HCT116 (cell line): ENCODE data around the gene TPP1. TPM values are rescaled to one million over a fixed set of nuclear protein-coding genes. Genes with fewer than 3 reads are reported as not detected.

Source experiments
- ATAC-seq: fragments of 200-7000 bp; cut with Tn5 transposase; 2 replicates; pipeline ENCODE4 v1.9.1; 2020; ENCODE audit warnings: mild to moderate bottlenecking, moderate library complexity
- BruUV-seq: library from RNA; stranded (reverse); fragments of 400-500 nt; replicated peaks from 2 replicates; lab custom pipeline; 2021; lab: Mats Ljungman, UMichigan
- CTCF ChIA-PET: fragments of 300-600 bp; sonication (Branson Sonifier 250); formaldehyde crosslinking; loops from one replicate; lab custom pipeline; 2021; ENCODE audit warnings: antibody characterized with exemption; lab: Charles Lee
- POLR2A ChIA-PET: fragments of 300-600, 350-600 bp; sonication (Branson Sonifier 250); formaldehyde crosslinking; loops from one replicate; lab custom pipeline; 2021; ENCODE audit warnings: antibody characterized with exemption; lab: Charles Lee
- RAD21 ChIA-PET, 2 experiments: fragments of 300-600 bp; sonication (Branson Sonifier 250); formaldehyde crosslinking; loops; one replicate each; lab custom pipeline; 2023; ENCODE audit warnings: low total read pairs in 2 of 2; ENCODE audit not compliant: uncharacterized antibody in 2 of 2, unreplicated experiment in 2 of 2, low non-redundant PET in 1 of 2; lab: Charles Lee
- DNase-seq: peaks from one replicate; pipeline ENCODE4 v3.0.0-alpha.2; 2010; ENCODE audit warnings: low read depth, low spot score
- H2AFZ ChIP-seq: fragments of 200-600 bp; shearing (Covaris generic), sonication (generic); 2 replicates; pipeline ENCODE4 v1.6.1; 2017; ENCODE audit warnings: low read depth, mixed run types, mixed read lengths, antibody characterized with exemption, low read length; ENCODE audit not compliant: poor library complexity, severe bottlenecking
- H3K27ac ChIP-seq: 2 replicates; pipeline ENCODE4 v1.5.1; 2012; ENCODE audit warnings: low read depth, low read length
- H3K27me3 ChIP-seq: fragments of 200-600 bp; sonication (generic); 2 replicates; pipeline ENCODE4 v1.6.1; 2016; ENCODE audit warnings: mixed run types, low read length, mixed read lengths; ENCODE audit not compliant: insufficient read depth
- H3K36me3 ChIP-seq, 2 experiments: fragments of 200-500 bp in 1 of 2; fragments of 200-600 bp in 1 of 2; sonication (Bioruptor generic) in 1 of 2; sonication (generic) in 1 of 2; 2 replicates each; pipeline versions ENCODE4 v1.5.1 to v1.6.1; 2014 to 2016; ENCODE audit warnings: low read length in 2 of 2, inconsistent platforms in 1 of 2, mixed read lengths in 1 of 2, mixed run types in 1 of 2; ENCODE audit not compliant: insufficient read depth in 2 of 2, control insufficient read depth in 1 of 2
- H3K4me1 ChIP-seq, 2 experiments: fragments of 200-600 bp in 1 of 2; sonication (generic) in 1 of 2; 2 replicates each; pipeline versions ENCODE4 v1.5.1 to v1.6.1; 2012 to 2017; ENCODE audit warnings: low read length in 2 of 2, inconsistent platforms in 1 of 2, mild to moderate bottlenecking in 1 of 2, mixed read lengths in 1 of 2, mixed run types in 1 of 2, moderate library complexity in 1 of 2; ENCODE audit not compliant: insufficient read depth in 2 of 2, control insufficient read depth in 1 of 2
- H3K4me2 ChIP-seq: fragments of 200-600 bp; sonication (generic); 2 replicates; pipeline ENCODE4 v1.6.1; 2017; ENCODE audit warnings: mixed run types, low read length, mixed read lengths
- H3K4me3 ChIP-seq, 2 experiments: fragments of 200-600 bp in 1 of 2; sonication (generic) in 1 of 2; replicated peaks in 1 of 2; 2 replicates each; pipeline ENCODE4 v1.5.1; 2011 to 2016; ENCODE audit warnings: low read length in 2 of 2, control low read depth in 1 of 2, low read depth in 1 of 2, mild to moderate bottlenecking in 1 of 2, mixed read lengths in 1 of 2, mixed run types in 1 of 2
- H3K79me2 ChIP-seq: fragments of 200-600 bp; sonication (generic); 2 replicates; pipeline ENCODE4 v1.6.1; 2017; ENCODE audit warnings: mild to moderate bottlenecking, mixed run types, low read length, moderate library complexity, mixed read lengths; ENCODE audit not compliant: insufficient read depth
- H3K9ac ChIP-seq: fragments of 200-600 bp; sonication (generic); 2 replicates; pipeline ENCODE4 v1.6.1; 2016; ENCODE audit warnings: low read length, mixed read lengths
- H3K9me2 ChIP-seq: fragments of 200-600 bp; sonication (generic), shearing (Covaris generic); 2 replicates; pipeline ENCODE4 v1.6.1; 2017; ENCODE audit warnings: mixed run types, mild to moderate bottlenecking, moderate library complexity; ENCODE audit not compliant: insufficient read depth
- H3K9me3 ChIP-seq, 2 experiments: fragments of 200-500 bp in 1 of 2; fragments of 200-600 bp in 1 of 2; sonication (Bioruptor generic) in 1 of 2; sonication (generic) in 1 of 2; 2 replicates each; pipeline ENCODE4 v1.6.1; 2014 to 2017; ENCODE audit warnings: low read length in 2 of 2, mixed read lengths in 2 of 2, inconsistent platforms in 1 of 2, low read depth in 1 of 2, mild to moderate bottlenecking in 1 of 2, mixed run types in 1 of 2, moderate library complexity in 1 of 2; ENCODE audit not compliant: control insufficient read depth in 1 of 2, insufficient read depth in 1 of 2
- H4K20me1 ChIP-seq: fragments of 200-600 bp; sonication (generic), shearing (Covaris generic); 2 replicates; pipeline ENCODE4 v1.6.1; 2017; ENCODE audit warnings: mixed run types, mild to moderate bottlenecking, moderate library complexity; ENCODE audit not compliant: insufficient read depth
- CEBPB ChIP-seq: IDR thresholded peaks from 2 replicates; pipeline ENCODE4 v1.6.1; 2012; ENCODE audit warnings: low read depth
- EGR1 ChIP-seq: IDR thresholded peaks from 2 replicates; pipeline ENCODE4 v1.6.1; 2012; ENCODE audit warnings: low read depth
- ELF1 ChIP-seq: IDR thresholded peaks from 2 replicates; pipeline ENCODE4 v1.6.1; 2012; ENCODE audit warnings: low read depth, borderline replicate concordance
- EZH2 ChIP-seq: fragments of 200-600 bp; sonication (generic); IDR thresholded peaks from 2 replicates; pipeline ENCODE4 v1.6.1; 2017; ENCODE audit warnings: antibody characterized with exemption, mixed run types
- EZH2phosphoT487 ChIP-seq: fragments of 200-600 bp; IDR thresholded peaks from 2 replicates; pipeline ENCODE4 v1.6.1; 2018; ENCODE audit warnings: antibody characterized with exemption, borderline replicate concordance
- POLR2A ChIP-seq: IDR thresholded peaks from 2 replicates; pipeline ENCODE4 v1.7.0; 2011; ENCODE audit warnings: borderline replicate concordance; ENCODE audit not compliant: insufficient read depth, insufficient read length; ENCODE audit errors: extremely low read depth
- POLR2AphosphoS5 ChIP-seq: IDR thresholded peaks from 2 replicates; pipeline ENCODE4 v1.6.1; 2011; ENCODE audit warnings: mild to moderate bottlenecking, low read depth, low read length, moderate library complexity
- RAD21 ChIP-seq: IDR thresholded peaks from 2 replicates; pipeline ENCODE4 v1.6.1; 2012; ENCODE audit warnings: low read depth, mild to moderate bottlenecking
- REST ChIP-seq: IDR thresholded peaks from 2 replicates; pipeline ENCODE4 v1.6.1; 2012; ENCODE audit warnings: low read depth
- SIN3A ChIP-seq: IDR thresholded peaks from 2 replicates; pipeline ENCODE4 v1.6.1; 2012; ENCODE audit warnings: low read depth
- TCF7L2 ChIP-seq: IDR thresholded peaks from 2 replicates; pipeline ENCODE4 v1.7.0; 2011; ENCODE audit warnings: borderline replicate concordance, inconsistent platforms; ENCODE audit not compliant: insufficient read depth, insufficient read length; ENCODE audit errors: extremely low read depth
- YY1 ChIP-seq: IDR thresholded peaks from 2 replicates; pipeline ENCODE4 v1.6.1; 2011; ENCODE audit warnings: low read length, low read depth, moderate library complexity, mild to moderate bottlenecking; ENCODE audit not compliant: insufficient replicate concordance; ENCODE audit errors: extremely low read depth
- ZFX ChIP-seq: fragments of 450-650 bp; IDR thresholded peaks from 2 replicates; pipeline ENCODE4 v1.6.1; 2017
- intact Hi-C: fragments of 100-400 bp; cut with micrococcal nuclease; formaldehyde crosslinking; loops from 2 replicates; pipeline ENCODE4 v1.10.0; 2022
- total RNA-seq: library from RNA; stranded (reverse); gene quantifications from one replicate; pipeline ENCODE4 v1.2.1, GENCODE V29; 2021; ENCODE audit not compliant: unreplicated experiment

The TPP1 gene
- total RNA-seq, 1 experiment from 2014 or later = 44.7 TPM

GRCh38 chr11:6601041-6601461, 18.2 kb downstream of the TPP1 start (continued):
- TF ChIP-seq CEBPB = no peak
- TF ChIP-seq EZH2phosphoT487 = no peak
- TF ChIP-seq ELF1 = no peak
- TF ChIP-seq POLR2AphosphoS5 = no peak
- TF ChIP-seq SIN3A = no peak
- no peak for TF ChIP-seq EZH2
- TF ChIP-seq EGR1 = no peak
- no peak for TF ChIP-seq TCF7L2
- TF ChIP-seq ZFX = no peak
- no peak for TF ChIP-seq RAD21

- H3K4me2 ChIP-seq = no peak overlapping the region
- no peaks in the 10 kb centered on the region for H3K9me3 ChIP-seq
- no peak overlapping the region for H2AFZ ChIP-seq
- H3K4me3 ChIP-seq = no peak overlapping the region
- no peaks in the 10 kb centered on the region for H3K27me3 ChIP-seq
- no peaks in the 10 kb centered on the region for H4K20me1 ChIP-seq
- no TSS peak for BruUV-seq
- peaks cover 26 to 41% of the 10 kb centered on the region in 2 experiments; a peak in 3 of 4 replicates for H3K36me3 ChIP-seq
- ChIA-PET RAD21 (no interaction called here), CTCF (no interaction called here), POLR2A (no interaction called here)
- H3K27ac ChIP-seq = no peak overlapping the region
- H3K9ac ChIP-seq = no peak overlapping the region
- no peaks in the 10 kb centered on the region for H3K9me2 ChIP-seq
- H3K4me1 ChIP-seq = peaks cover 4 to 16% of the 10 kb centered on the region in 2 experiments; a peak in 2 of 4 replicates
- DNase-seq (no peak), ATAC-seq (no peak)
- peaks cover 72% of the 10 kb centered on the region for H3K79me2 ChIP-seq
- TF ChIP-seq CEBPB (no peak), EGR1 (no peak), EZH2phosphoT487 (no peak), REST (no peak), YY1 (no peak), POLR2A (no peak)
- intact Hi-C loops = loop anchor here (5.0 kb wide), 1 partner anchor 68 kb away; no protein-coding TSS in a partner anchor
These were observed 19.3 kb downstream of the TPP1 start for GRCh38 chr11:6599881-6600390.
